ENCODE results near the gene WDR81.
"Not testable (repeated sequence)": the region's sequence is repeated elsewhere in the genome, so short reads cannot be mapped to it uniquely, and the experiment has no call there.

WDR81 gene

GRCh38 chr17:1724351-1724868, at the start of gene WDR81:
Gene WDR81 (plus strand): TSS chr17:1724704. CDS start chr17:1724960, 256 bp downstream.
- in situ Hi-C loops (cut with HindIII; ENCODE audit: low sequenced_read_pairs): no loop called here

DNA sequence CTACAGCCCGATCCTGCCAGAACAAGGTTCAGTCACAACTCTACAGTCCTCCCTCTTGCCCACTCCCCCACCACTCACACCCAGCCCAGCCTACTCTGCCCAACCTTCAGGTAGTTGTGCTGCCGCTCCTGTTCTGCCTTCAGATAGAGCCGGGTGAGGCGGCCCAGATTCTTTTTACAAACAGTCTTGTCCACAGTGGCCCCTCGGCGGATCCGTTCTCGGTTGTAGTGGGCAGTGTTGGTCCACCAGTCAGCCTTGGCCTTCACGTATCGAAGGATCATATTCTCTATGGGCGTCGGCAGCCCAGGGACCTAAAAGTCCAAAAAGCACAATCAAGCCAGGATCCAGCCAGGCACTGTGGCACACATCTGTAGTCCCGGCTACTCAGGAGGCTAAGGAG, 48.1 kb upstream of the WDR81 start:
- in situ Hi-C loops (cut with HindIII; ENCODE audit: low sequenced_read_pairs): loop anchor here (5.0 kb wide), 1 partner anchor 106 kb away; no protein-coding TSS in a partner anchor

DNA sequence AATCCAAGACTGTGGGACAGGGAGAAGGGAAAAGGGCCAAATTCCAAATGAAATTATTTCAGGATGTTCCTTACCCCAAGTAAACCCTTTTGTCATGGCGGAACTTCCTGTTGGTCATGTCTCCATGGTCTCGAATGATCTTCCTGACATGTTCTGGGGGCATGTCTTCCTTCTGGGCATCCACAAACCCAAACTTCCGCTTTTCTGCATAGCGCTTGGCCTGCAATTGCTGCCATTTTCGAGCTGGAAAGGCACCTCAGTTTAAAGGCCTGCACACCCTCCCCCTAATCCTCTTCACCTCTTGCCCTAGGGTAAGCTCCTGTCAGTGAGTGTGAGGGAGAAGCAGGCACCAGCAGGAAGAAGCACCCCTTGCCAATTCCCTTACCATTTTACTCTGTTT, 41.0 kb upstream of the WDR81 start:
- in situ Hi-C loops (cut with HindIII; ENCODE audit: low sequenced_read_pairs): no loop called here

GRCh38 chr17:1684378-1685189, 39.9 kb upstream of the WDR81 start, which contains the start of gene PRPF8:
Gene PRPF8 (minus strand): TSS chr17:1684867. CDS start chr17:1684571, 296 bp downstream.
- in situ Hi-C loops (cut with HindIII; ENCODE audit: low sequenced_read_pairs): no loop called here

- in situ Hi-C loops (cut with HindIII; ENCODE audit: low sequenced_read_pairs): no loop called here
These were observed 38.4 kb upstream of the WDR81 start for GRCh38 chr17:1686086-1686485.

DNA sequence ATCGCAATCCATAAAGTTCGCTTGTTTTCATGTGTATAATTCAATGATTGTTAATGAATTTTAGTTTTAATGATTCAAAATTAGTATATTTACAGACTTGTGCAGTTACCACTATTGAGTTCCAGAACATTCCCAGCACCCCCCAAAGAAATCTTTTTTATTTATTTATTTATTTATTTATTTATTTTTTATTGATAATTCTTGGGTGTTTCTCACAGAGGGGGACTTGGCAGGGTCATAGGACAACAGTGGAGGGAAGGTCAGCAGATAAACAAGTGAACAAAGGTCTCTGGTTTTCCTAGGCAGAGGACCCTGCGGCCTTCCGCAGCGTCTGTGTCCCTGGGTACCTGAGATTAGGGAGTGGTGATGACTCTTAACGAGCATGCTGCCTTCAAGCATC, 36.1 kb upstream of the WDR81 start:
- in situ Hi-C loops (cut with HindIII; ENCODE audit: low sequenced_read_pairs): not testable (repeated sequence)

GRCh38 chr17:1690544-1691221, 33.8 kb upstream of the WDR81 start:
- in situ Hi-C loops (cut with HindIII; ENCODE audit: low sequenced_read_pairs): no loop called here

DNA sequence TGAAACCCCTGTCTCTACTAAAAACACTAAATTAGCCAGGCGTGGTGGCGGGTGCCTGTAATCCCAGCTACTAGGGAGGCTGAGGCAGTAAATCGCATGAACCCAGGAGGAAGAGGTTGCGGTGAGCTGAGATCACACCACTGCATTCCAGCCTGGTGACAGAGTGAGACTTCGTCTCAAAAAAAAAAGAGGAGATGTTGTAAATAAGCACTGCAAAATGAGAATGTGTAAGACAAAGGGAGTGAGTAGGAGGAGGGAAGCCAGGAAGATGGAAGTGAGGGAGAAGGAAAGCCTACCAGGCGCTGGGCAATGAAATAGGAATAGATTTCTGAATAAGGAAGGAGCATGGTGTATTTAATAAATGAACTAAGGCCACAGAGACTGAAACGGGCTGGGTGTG, 31.2 kb upstream of the WDR81 start:
- in situ Hi-C loops (cut with HindIII; ENCODE audit: low sequenced_read_pairs): no loop called here

GRCh38 chr17:1695365-1695764, 29.1 kb upstream of the WDR81 start:
- in situ Hi-C loops (cut with HindIII; ENCODE audit: low sequenced_read_pairs): no loop called here

GRCh38 chr17:1697681-1698080, 26.8 kb upstream of the WDR81 start:
- in situ Hi-C loops (cut with HindIII; ENCODE audit: low sequenced_read_pairs): no loop called here

DNA sequence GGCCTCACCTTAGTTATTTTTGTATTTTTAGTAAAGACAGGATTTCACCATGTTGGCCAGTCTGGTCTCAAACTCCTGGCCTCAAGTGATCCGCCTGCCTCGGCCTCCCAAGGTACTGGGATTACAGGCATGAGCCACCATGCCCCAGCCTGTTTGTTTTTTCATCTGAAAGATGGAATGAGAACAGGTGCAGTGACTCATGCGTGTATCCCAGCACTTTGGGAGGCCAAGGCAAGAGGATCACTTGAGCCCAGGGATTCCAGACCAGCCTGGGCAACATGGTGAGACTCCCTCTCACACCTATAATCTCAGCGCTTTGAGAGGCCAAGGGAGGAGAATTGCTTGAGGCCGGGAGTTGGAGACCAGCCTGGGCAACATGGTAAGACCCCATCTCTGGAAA, 24.6 kb upstream of the WDR81 start:
- in situ Hi-C loops (cut with HindIII; ENCODE audit: low sequenced_read_pairs): not testable (repeated sequence)

DNA sequence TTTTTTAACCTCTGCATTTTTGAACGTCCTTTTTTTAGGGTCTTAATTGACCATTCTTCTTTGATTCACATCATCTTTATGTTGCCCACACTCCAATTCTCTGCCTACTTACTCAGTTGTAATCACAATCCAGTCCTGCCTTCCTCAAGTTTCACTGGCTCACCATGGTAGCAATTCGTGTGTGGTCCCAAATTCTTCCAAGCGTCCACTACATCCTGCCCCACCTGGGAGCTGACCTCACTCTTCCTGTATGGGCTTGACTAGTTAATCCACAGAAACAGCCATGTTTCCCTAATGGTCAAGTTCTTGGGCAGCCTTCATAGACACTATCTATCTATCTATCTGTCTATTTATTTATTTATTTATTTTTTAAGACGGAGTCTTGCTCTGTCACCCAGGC, 21.4 kb upstream of the WDR81 start:
- in situ Hi-C loops (cut with HindIII; ENCODE audit: low sequenced_read_pairs): no loop called here

DNA sequence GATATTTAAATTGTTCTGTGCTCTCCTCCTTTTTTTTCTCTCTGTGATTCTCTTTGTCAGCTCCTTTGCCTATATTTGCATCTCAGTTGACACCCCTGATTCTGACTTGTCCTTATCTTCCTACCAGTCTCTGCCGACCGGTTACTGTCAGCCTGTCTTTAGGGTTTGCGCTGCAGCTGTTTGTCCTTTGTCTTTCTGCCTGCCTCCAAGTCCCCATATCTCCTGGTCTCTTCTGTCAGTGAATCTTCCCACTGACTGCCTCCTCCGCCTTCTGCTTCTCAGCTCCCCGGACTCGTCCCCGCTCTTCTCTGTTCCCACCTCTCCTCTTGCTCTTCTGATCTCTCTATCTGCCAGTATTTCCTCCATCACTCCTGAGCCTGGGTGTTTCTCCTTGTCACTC, 19.5 kb upstream of the WDR81 start:
- in situ Hi-C loops (cut with HindIII; ENCODE audit: low sequenced_read_pairs): no loop called here

DNA sequence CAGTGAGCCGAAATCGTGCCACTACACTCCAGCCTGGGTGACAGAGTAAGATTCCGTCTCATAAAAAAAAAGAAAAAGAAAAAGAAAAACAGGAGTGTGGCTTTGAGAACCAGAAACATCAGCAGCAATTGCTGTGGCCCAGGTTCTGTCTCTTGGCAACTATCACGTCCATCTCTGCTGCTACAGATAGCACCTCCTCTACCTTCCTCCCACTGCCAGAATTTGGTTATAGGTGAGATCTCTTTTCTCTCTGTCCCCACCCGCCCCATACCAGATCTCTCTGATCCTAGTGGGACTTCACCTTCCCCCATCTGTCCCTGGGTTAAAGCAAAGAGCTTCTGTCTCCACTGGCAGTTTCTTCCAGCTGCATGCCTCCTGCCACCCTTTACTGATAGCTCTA, 17.4 kb upstream of the WDR81 start:
- in situ Hi-C loops (cut with HindIII; ENCODE audit: low sequenced_read_pairs): no loop called here

DNA sequence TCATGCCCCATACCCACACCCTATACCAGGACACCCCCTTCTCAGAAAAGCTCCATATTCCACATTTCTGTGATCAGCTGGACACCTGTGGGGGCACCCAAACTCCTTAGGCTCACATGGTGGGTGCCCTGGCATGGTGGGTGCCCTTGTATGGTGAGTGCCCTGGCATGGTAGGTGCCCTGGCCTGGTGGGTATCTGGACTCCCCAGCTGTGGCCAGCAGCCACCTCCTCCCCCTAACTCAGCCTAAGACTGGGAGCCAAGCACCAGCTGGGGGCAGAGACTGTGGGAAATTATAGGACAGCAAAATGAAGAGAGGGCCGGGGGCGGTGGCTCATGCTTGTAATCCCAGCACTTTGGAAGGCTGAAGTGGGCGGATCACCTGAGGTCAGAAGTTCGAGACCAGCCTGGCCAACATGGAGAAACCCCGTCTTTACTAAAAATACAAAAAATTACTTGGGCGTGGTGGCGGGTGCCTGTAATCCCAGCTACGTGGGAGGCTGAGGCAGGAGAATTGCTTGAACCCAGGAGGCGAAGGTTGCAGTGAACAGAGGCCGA, 15.6 kb upstream of the WDR81 start:
- in situ Hi-C loops (cut with HindIII; ENCODE audit: low sequenced_read_pairs): not testable (repeated sequence)

DNA sequence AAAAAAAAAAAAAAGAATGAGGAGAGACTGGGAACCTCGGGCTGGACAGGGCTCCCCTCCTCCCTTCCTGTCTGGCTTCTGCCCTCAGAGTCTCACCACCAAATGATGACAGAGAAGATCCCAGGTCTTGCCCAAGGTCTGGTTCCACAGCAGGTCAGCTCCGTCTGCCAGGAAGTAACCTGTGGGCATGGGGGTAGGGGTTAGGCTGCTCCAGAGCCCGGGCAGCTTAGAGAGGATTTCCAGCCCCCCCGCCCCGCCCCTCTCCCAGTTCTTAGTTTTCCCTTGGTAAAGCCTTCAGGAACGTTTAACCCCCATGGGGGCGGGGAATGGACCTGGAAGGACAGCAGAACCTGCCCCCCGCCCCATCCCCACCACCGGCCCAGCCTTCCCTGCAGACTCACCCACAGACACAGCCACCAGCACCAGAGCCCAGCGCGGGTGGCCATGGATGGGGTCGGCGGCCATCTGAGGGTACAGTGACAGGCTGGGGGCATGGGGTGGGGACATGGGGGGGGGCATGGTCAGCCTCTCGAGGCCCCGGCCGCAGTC, 15.0 kb upstream of the WDR81 start:
- in situ Hi-C loops (cut with HindIII; ENCODE audit: low sequenced_read_pairs): no loop called here

DNA sequence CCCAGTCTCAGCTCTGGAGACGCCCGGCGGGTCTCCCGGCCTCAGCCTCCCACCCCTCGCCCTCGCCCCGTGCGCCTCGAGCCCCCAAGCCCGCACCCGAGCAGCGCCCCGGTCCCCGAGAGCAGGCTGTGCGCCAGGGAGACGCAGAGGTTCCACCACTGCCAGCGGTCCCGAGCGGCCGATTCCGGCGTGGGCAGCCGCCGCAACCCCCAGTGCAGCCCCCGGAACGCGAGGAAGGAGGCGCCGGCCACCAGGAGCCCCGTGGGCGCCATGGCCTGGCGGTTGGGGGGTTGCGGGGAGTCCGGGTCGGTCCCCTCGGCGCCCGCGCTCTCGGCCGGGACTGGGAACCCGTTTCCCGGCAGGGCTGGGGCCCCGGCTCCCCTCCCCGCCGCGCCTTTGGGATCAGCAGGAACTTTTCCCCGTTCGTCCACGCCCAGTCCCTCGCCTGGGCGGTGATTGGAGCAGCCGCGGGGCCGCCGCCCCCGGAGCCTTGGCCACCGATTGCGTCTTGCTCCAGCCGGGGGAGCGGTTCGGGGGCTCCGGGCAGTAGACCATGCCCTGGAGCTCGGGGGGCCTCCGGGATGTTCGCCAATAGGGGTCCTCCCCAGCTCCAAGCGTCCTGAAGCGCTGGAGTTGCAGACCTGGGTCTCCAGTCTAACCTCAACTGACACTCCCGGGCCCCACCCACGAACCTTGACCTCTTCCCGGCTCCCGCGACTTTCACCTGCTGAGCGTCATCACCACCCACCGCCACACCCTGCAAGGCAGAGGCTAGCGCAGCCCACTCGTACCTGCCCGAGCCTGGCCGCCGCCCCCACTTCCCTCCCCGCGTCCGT, 14.3 kb upstream of the WDR81 start, which contains the start of gene TLCD2:
TLCD2 (minus strand) TSS at position 407 of the 836 bp plus-strand sequence; CDS start at position 272, 135 bp downstream.
- in situ Hi-C loops (cut with HindIII; ENCODE audit: low sequenced_read_pairs): loop anchor here (10.0 kb wide), 1 partner anchor 75 kb away; no protein-coding TSS in a partner anchor

GRCh38 chr17:1710807-1711553, 13.5 kb upstream of the WDR81 start:
- in situ Hi-C loops (cut with HindIII; ENCODE audit: low sequenced_read_pairs): loop anchor here (10.0 kb wide), 1 partner anchor 74 kb away; no protein-coding TSS in a partner anchor

DNA sequence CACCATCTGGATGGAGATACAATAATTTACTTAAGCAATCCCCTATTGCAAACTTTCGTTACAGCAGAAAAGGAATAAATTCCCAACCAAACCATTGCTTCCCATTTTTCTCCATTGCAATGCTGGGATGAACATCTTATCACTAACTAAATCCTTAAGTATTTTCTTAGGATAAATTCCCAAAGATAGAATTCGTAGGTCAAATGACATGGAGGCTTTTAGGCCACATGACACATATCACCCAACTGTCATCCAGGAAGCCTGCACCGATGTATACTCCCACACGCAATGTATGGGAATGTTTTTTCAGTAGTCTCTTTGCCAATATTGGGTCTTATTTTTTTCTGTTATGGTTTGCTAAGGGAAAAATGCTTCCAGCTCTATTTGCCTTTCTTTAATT, 12.7 kb upstream of the WDR81 start:
- in situ Hi-C loops (cut with HindIII; ENCODE audit: low sequenced_read_pairs): loop anchor here (10.0 kb wide), 1 partner anchor 73 kb away; no protein-coding TSS in a partner anchor

Data from endothelial cell of hepatic sinusoid (primary cell).